Midbrain (tissue), 1 donor: ENCODE results near the gene CACNA1H.

ENCODE experiments used
- DNase-seq: peaks from one replicate; lab custom pipeline; 2025; lab: John Stamatoyannopoulos, UW

CACNA1H gene

DNA sequence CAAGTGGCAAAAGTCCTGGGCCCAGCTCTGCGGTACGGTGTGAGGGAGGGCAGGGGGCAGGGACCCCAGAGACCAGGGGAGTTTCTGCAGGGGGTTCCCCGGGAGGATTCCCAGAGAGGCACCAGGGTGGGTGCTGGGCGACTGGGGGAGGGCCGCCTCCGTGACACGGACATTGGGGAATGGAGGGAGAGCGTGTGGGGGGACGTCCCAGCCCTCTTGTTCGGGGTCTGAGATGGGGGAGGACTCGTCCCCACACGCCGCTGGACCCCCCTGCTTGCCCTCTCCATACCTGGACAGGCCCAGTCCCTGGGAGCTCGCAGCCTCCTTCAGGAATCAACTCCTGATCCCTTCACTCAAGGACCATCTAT, 30.5 kb upstream of the CACNA1H start:
- no peak for DNase-seq

- DNase-seq: no peak
Observed at GRCh38 chr16:1123525-1124230, 29.2 kb upstream of the CACNA1H start.

GRCh38 chr16:1124291-1124690, 28.6 kb upstream of the CACNA1H start:
- no peak for DNase-seq

- no peak for DNase-seq
Observed at GRCh38 chr16:1124795-1125194, 28.1 kb upstream of the CACNA1H start.

- no peak for DNase-seq
Observed at GRCh38 chr16:1125471-1125870, 27.4 kb upstream of the CACNA1H start.

- DNase-seq: no peak
Observed at GRCh38 chr16:1126044-1126443, 26.9 kb upstream of the CACNA1H start.

- no peak for DNase-seq
Observed at GRCh38 chr16:1126586-1126985, 26.3 kb upstream of the CACNA1H start.

DNA sequence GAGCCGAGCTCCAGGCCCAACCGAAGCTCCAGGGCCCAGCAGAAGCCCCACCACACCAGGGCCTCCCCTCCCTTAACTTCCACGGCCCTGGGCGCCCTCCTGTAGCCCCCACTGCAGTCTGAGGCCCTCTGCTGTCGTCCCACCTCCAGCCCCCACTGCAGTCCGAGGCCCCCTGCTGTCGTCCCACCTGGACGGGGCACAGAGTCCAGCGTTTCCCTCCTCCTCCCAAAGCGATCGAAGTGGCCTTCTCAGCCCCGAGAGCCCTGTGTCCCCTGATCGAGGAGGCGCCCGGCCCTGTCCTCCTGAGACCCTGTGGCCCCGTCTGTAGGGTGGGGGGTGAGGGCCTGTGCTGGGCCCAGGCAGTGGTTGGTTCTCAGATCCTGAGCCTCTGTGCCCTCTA, 25.8 kb upstream of the CACNA1H start:
- no peak for DNase-seq

DNA sequence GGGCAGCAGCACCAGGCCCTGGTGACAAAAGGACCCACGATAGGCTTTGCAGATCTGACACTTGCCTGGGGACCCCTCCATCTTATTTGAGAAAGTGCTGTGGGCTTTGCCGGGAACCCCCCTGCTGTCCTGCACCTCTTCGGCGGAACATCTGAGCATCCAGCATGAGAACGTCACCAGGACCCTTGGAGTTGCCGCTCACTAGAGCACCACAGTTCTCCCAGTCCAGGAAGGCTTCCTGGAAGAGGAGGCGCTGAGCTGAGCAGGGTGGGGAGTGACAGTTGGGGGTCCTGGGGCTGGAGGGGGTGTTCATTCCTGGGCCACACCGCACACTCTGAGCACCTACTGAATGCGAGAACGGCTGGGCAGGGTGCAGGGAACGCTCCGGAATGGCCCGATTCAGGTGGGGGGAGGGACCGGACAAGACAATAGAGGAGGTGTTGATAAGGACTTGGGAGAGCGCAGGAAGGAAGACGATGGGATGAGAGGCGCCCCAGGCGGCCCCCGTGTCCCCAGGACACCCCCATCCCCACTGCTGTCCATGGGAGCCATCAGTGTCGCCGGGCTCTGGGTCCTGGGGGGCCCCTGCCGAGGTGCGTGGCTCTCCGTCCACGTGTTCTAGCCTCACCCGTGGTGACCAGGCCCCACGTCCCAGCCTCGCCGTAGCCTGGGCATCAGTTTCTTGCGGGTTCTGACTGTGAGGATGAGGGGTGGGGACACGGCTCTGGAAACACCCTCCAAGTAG, 24.8 kb upstream of the CACNA1H start:
- DNase-seq: no peak

DNA sequence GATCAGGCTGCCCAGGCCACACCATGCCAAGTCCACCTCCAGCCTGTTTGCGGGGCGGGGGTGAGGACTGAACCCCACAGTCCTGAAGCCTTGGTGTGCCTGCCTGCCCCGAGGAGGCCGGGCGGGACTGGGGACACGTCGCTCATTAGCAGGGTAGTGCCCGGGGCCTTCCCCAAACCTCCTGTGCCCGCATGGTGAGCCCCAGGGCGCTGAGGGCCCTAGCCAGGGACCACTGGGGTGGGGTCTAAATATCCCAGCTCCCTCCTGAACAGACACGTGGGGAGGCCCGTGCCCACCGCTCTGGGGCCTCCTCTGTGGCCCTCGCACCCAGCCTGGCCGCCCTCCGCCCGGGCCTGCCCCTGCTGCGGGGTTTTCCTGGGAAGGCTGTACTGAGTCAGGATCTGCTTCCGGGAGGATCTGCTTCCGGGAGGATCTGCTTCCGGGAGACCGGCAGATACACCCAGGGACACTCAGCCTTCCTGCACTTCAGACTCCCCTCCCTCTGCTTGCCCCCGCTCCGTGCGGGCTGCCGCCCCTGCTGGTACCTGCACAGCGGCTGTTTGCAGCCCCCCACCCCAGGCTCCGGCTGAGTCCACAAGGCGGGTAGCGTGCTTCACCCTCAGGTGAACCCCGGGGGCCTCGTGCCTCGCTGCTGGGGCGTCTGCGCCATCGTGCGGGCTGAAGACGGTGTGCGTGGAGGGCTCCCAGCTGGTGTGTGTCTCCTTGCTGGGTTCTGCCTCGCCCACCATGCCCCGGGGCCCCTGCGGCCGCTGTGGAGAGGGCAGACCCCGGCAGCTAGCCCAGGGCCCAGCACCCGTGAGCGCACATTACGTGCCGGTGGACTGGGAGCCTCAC, 23.6 kb upstream of the CACNA1H start:
- no peak for DNase-seq

GRCh38 chr16:1130382-1130781, 22.5 kb upstream of the CACNA1H start:
- no peak for DNase-seq

DNA sequence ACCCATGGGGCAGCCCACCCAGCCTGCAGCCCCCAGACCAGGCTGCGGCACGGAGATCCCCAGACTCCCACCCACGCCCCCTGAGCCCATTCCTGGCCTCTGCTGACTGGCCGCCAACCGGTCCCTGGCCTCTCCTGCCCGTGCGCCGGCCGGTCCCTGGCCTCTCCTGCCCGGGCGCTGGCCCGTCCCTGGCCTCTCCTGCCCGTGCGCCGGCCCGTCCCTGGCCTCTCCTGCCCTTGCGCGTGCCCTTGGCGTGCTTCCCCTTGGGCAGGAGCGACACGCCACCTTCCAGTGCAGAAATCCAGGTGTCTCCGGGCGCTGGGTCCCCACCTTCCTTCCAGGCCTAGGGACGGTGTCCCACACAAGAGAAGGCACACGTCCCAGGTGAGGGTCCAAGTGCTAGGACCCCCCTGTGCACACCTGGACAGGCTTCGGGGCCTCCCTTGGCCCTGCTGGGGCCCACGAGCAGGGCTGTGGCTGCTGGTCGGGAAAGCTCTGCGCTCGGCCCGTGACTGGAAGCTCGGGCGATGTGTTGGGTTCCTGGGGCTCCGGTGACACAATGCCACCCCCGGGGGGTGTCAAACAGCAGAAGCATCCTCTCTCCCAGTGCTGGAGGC, 21.4 kb upstream of the CACNA1H start:
- no peak for DNase-seq

- no peak for DNase-seq
Observed at GRCh38 chr16:1132431-1132830, 20.5 kb upstream of the CACNA1H start.

GRCh38 chr16:1133271-1133670, 19.6 kb upstream of the CACNA1H start:
- no peak for DNase-seq

GRCh38 chr16:1133810-1134520, 18.9 kb upstream of the CACNA1H start:
- DNase-seq: no peak

GRCh38 chr16:1134776-1135458, 18.0 kb upstream of the CACNA1H start:
- no peak for DNase-seq

GRCh38 chr16:1135459-1135825, 17.5 kb upstream of the CACNA1H start:
- DNase-seq: no peak

DNA sequence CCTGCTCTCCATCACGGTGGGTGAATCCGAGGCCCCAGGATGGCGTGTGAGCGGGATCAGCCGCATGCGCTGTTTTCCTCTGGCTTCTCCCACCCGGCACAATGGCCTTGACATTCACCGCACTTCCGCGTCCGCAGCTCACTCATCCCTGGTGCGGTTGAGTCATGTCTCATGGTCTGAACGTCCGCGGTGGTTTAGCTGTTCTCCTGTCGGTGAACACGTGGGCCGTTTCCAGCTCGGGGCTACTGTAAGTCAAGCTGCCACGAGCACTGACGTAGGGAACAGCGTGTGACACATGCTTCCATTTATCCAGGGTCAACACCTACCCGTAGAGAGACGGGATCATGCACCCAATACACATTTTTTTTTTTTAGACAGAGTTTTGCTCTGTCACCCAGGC, 15.3 kb upstream of the CACNA1H start:
- DNase-seq: no peak

DNA sequence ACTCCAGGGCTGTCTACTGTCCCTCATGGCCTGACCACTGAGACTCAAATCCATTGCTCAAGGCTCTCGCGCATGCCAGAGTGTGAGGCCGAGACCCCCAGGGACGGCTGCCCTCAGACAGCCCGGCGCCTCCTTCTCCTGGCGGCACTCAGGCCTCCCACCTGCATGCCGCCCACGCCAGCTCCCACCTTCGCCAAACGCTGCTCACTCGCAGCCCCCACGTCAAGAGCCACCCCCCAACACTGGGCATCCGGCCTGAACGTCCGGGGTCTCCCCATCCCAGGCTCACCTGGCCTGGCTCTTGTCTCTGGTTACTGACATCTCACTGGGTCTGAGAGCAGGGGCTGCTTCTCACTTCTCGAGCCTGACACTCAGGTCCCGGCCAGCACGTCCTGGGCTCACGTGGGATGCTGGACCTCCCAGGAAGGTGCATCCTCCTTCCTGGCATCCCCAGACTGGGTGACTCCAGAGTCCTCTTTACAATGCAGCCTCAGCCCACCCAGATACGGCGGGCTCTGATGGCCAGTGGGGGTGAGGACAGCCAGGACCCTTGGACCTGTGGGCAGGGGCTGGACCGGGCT, 12.2 kb upstream of the CACNA1H start:
- no peak for DNase-seq

GRCh38 chr16:1141191-1141590, 11.7 kb upstream of the CACNA1H start:
- no peak for DNase-seq

DNA sequence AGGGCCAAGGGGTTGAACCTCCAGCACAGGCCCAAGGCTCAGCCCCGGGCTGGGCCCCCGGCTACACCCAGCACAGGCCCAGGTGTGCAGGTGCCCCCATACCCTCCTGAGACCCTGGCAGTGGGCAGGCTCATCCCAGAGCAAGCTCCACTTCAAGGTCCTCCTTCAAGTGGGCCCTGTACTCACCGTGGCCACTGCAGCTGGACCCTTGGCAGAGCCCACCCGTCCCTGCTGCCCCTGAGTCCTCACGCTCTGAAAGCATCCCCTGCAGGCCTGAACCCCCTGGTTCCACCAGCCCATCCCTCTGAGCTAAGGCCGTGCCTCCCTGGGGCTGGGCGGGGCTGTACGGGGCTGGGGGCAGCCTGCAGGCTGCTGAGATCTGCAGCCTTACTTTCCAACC, 11.2 kb upstream of the CACNA1H start:
- DNase-seq: no peak
